ENCODE measurements around the gene DIPK2B.

The DIPK2B gene

GRCh38 chrX:45165726-45166125, 35.0 kb downstream of the DIPK2B start:
- DNase-seq (ENCODE audit: low read depth in 2 of 2): no peak
- no peak overlapping the region for H3K4me3 ChIP-seq (replicated peaks in 1 of 2; ENCODE audit: low read depth in 2 of 2, low read length in 2 of 2)
- TF ChIP-seq CTCF (IDR thresholded peaks at IDR 0.05; ENCODE audit: low read depth, low read length): no peak

GRCh38 chrX:45164995-45165394, 35.7 kb downstream of the DIPK2B start:
- no peak for DNase-seq (ENCODE audit: low read depth in 2 of 2)
- no peak overlapping the region for H3K4me3 ChIP-seq (replicated peaks in 1 of 2; ENCODE audit: low read depth in 2 of 2, low read length in 2 of 2)
- no peak for TF ChIP-seq CTCF (IDR thresholded peaks at IDR 0.05; ENCODE audit: low read depth, low read length)

- TF ChIP-seq CTCF (IDR thresholded peaks at IDR 0.05; ENCODE audit: low read depth, low read length): no peak
- DNase-seq (ENCODE audit: low read depth in 2 of 2): peak in 1 of 2 donors; percentile 46
- H3K4me3 ChIP-seq (replicated peaks in 1 of 2; ENCODE audit: low read depth in 2 of 2, low read length in 2 of 2): no peak overlapping the region
Measured at GRCh38 chrX:45164021-45164621, 36.6 kb downstream of the DIPK2B start.

- no peak overlapping the region for H3K4me3 ChIP-seq (replicated peaks in 1 of 2; ENCODE audit: low read depth in 2 of 2, low read length in 2 of 2)
- DNase-seq (ENCODE audit: low read depth in 2 of 2): no peak
- no peak for TF ChIP-seq CTCF (IDR thresholded peaks at IDR 0.05; ENCODE audit: low read depth, low read length)
Measured at GRCh38 chrX:45157647-45158046, 43.0 kb downstream of the DIPK2B start.

- no peak for DNase-seq (ENCODE audit: low read depth in 2 of 2)
- no peak for TF ChIP-seq CTCF (IDR thresholded peaks at IDR 0.05; ENCODE audit: low read depth, low read length)
- no peak overlapping the region for H3K4me3 ChIP-seq (replicated peaks in 1 of 2; ENCODE audit: low read depth in 2 of 2, low read length in 2 of 2)
Measured at GRCh38 chrX:45154462-45154861, 46.2 kb downstream of the DIPK2B start.

GRCh38 chrX:45154033-45154360, 46.7 kb downstream of the DIPK2B start:
- DNase-seq (ENCODE audit: low read depth in 2 of 2): no peak
- TF ChIP-seq CTCF (IDR thresholded peaks at IDR 0.05; ENCODE audit: low read depth, low read length): no peak
- H3K4me3 ChIP-seq (replicated peaks in 1 of 2; ENCODE audit: low read depth in 2 of 2, low read length in 2 of 2): no peak overlapping the region
